Measurements from ENCODE around the gene PNPT1.
"Not testable (repeated sequence)": the region's sequence is repeated elsewhere in the genome, so short reads cannot be mapped to it uniquely, and the experiment has no call there.

GRCh38 chr2:55736019-55736536 lies 42.4 kb upstream of the PNPT1 start:
- not testable (repeated sequence) for TF ChIP-seq POLR2A (IDR thresholded peaks at IDR 0.05; ENCODE audit: low read length); GATA1 (IDR thresholded peaks at IDR 0.05; ENCODE audit: low read depth, low read length)

All from erythroblast (primary cell).